ENCODE results near the gene THBS3. TPM values are rescaled to one million over a fixed set of nuclear protein-coding genes. Genes with fewer than 3 reads are reported as not detected.
A peak's percentile ranks its signal among the peaks of the same experiment; 100 is the strongest.

Gene THBS3
- total and polyA plus RNA-seq, 2 of the 13 experiments (the other 11 are each of a cell fraction or from before 2014, with no cell fraction given) = 0.86 to 3.6 TPM

GRCh38 chr1:155241069-155241679 is 33.5 kb upstream of the THBS3 start (continued):
- TF ChIP-seq ARNT2 (CRISPR knock-in tag; IDR thresholded peaks at IDR 0.05; ENCODE audit: low read depth) (no peak), ZNF572 (CRISPR knock-in tag; IDR thresholded peaks at IDR 0.05) (no peak), ZNF317 (CRISPR knock-in tag; IDR thresholded peaks at IDR 0.05) (0 out of 2 replicates have a peak, but pooled peaks have one; percentile 39), ELF1 (CRISPR knock-in tag; IDR thresholded peaks at IDR 0.05) (peak; percentile 96), ZNF616 (CRISPR knock-in tag; IDR thresholded peaks at IDR 0.05; ENCODE audit: low read depth) (no peak), NFATC3 (CRISPR knock-in tag; IDR thresholded peaks at IDR 0.05) (no peak), SPEN (CRISPR knock-in tag; IDR thresholded peaks at IDR 0.05; ENCODE audit: low read depth) (peak; percentile 51; the same call in 1 of the 2 replicates), SMC3 (IDR thresholded peaks at IDR 0.05; ENCODE audit: low read length) (no peak), ZEB1 (IDR thresholded peaks at IDR 0.05; ENCODE audit: insufficient replicate concordance, low read depth) (peak; percentile 31), ZNF580 (CRISPR knock-in tag; IDR thresholded peaks at IDR 0.05; ENCODE audit: borderline replicate concordance, low read depth) (0 out of 2 replicates have a peak, but pooled peaks have one; percentile 31), POGZ (CRISPR knock-in tag; IDR thresholded peaks at IDR 0.05) (peak; percentile 32; the same call in 1 of the 2 replicates), ZNF589 (CRISPR knock-in tag; conservative IDR thresholded peaks at IDR 0.05) (no peak), KMT2B (CRISPR knock-in tag; IDR thresholded peaks at IDR 0.05) (peak; percentile 72), ARID5B (CRISPR knock-in tag; IDR thresholded peaks at IDR 0.05) (peak; percentile 34; the same call in 1 of the 2 replicates), MAZ (IDR thresholded peaks at IDR 0.05; ENCODE audit: borderline replicate concordance, low read depth, low read length) (no peak), MAZ (CRISPR knock-in tag; IDR thresholded peaks at IDR 0.05; ENCODE audit: low read depth) (no peak), DMAP1 (CRISPR knock-in tag; IDR thresholded peaks at IDR 0.05) (peak; percentile 41; the same call in 1 of the 2 replicates), ZHX2 (IDR thresholded peaks at IDR 0.05; ENCODE audit: low read depth) (peak; percentile 83), ZHX2 (CRISPR knock-in tag; IDR thresholded peaks at IDR 0.05; ENCODE audit: borderline replicate concordance) (no peak), CENPX (CRISPR knock-in tag; IDR thresholded peaks at IDR 0.05) (no peak), CREB1 (IDR thresholded peaks at IDR 0.05) (peak; percentile 73), CREB1 (CRISPR knock-in tag; IDR thresholded peaks at IDR 0.05) (peak; percentile 77), GATAD2A (CRISPR knock-in tag; IDR thresholded peaks at IDR 0.05) (peak; percentile 56)
